Measurements from ENCODE around the gene B3GNT3.

The B3GNT3 gene

DNA sequence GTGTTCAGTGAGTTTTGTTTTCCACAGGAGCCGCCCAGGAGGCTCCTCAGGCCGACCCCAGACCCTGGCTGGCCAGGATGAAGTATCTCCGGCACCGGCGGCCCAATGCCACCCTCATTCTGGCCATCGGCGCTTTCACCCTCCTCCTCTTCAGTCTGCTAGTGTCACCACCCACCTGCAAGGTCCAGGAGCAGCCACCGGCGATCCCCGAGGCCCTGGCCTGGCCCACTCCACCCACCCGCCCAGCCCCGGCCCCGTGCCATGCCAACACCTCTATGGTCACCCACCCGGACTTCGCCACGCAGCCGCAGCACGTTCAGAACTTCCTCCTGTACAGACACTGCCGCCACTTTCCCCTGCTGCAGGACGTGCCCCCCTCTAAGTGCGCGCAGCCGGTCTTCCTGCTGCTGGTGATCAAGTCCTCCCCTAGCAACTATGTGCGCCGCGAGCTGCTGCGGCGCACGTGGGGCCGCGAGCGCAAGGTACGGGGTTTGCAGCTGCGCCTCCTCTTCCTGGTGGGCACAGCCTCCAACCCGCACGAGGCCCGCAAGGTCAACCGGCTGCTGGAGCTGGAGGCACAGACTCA, 12.9 kb downstream of the B3GNT3 start:
- TF ChIP-seq, protein P1, sequence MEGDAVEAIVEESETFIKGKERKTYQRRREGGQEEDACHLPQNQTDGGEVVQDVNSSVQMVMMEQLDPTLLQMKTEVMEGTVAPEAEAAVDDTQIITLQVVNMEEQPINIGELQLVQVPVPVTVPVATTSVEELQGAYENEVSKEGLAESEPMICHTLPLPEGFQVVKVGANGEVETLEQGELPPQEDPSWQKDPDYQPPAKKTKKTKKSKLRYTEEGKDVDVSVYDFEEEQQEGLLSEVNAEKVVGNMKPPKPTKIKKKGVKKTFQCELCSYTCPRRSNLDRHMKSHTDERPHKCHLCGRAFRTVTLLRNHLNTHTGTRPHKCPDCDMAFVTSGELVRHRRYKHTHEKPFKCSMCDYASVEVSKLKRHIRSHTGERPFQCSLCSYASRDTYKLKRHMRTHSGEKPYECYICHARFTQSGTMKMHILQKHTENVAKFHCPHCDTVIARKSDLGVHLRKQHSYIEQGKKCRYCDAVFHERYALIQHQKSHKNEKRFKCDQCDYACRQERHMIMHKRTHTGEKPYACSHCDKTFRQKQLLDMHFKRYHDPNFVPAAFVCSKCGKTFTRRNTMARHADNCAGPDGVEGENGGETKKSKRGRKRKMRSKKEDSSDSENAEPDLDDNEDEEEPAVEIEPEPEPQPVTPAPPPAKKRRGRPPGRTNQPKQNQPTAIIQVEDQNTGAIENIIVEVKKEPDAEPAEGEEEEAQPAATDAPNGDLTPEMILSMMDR (conservative IDR thresholded peaks at IDR 0.05; ENCODE audit: low read depth): no peak
- CTCF ChIA-PET: no interaction called here
- DNase-seq (ENCODE audit: low spot score): no peak
- POLR2A ChIA-PET (ENCODE audit: low non-redundant PET): no interaction called here
- no peak overlapping the region for H3K27ac ChIP-seq

DNA sequence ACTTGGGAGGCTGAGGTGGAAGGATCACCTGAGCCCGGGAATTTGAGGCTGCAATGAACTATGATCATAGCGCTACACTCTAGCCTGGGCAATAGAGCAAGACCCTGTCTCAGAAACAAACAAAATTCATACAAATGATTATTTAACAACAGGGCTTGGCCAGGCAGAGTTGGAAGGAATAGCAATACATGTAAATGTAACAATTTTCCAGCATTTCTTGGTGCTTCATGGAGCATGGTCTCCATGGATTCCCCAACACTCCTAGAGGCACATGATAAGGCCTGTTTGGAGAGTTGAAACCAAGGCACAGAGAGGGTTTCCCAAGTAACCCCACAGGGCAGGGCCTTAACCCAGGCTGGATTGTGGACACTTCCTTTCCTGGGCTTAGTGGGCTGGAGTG, 16.2 kb downstream of the B3GNT3 start:
- no peak overlapping the region for H3K27ac ChIP-seq
- TF ChIP-seq, protein P1 (conservative IDR thresholded peaks at IDR 0.05; ENCODE audit: low read depth): no peak
- DNase-seq (ENCODE audit: low spot score): no peak
- POLR2A ChIA-PET (ENCODE audit: low non-redundant PET): no interaction called here
- CTCF ChIA-PET: no interaction called here

DNA sequence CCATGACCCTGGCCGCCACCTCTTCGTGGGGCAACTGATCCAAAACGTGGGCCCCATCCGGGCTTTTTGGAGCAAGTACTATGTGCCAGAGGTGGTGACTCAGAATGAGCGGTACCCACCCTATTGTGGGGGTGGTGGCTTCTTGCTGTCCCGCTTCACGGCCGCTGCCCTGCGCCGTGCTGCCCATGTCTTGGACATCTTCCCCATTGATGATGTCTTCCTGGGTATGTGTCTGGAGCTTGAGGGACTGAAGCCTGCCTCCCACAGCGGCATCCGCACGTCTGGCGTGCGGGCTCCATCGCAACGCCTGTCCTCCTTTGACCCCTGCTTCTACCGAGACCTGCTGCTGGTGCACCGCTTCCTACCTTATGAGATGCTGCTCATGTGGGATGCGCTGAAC, 16.7 kb downstream of the B3GNT3 start:
- TF ChIP-seq, protein P1 (conservative IDR thresholded peaks at IDR 0.05; ENCODE audit: low read depth): no peak
- no peak for DNase-seq (ENCODE audit: low spot score)
- ChIA-PET CTCF (no interaction called here), POLR2A (ENCODE audit: low non-redundant PET) (interaction anchor here (0.7 kb wide), 1 partner anchor 14 kb away, joined by 3 read pairs; no protein-coding TSS in a partner anchor)
- no peak overlapping the region for H3K27ac ChIP-seq

DNA sequence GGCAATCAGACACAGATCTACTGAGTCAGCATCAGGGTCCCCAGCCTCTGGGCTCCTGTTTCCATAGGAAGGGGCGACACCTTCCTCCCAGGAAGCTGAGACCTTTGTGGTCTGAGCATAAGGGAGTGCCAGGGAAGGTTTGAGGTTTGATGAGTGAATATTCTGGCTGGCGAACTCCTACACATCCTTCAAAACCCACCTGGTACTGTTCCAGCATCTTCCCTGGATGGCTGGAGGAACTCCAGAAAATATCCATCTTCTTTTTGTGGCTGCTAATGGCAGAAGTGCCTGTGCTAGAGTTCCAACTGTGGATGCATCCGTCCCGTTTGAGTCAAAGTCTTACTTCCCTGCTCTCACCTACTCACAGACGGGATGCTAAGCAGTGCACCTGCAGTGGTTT, 17.2 kb downstream of the B3GNT3 start:
- ChIA-PET POLR2A (ENCODE audit: low non-redundant PET) (interaction anchor here (0.7 kb wide), 1 partner anchor 15 kb away, joined by 3 read pairs; no protein-coding TSS in a partner anchor), CTCF (no interaction called here)
- no peak overlapping the region for H3K27ac ChIP-seq
- DNase-seq (ENCODE audit: low spot score): no peak
- TF ChIP-seq, protein P1 (conservative IDR thresholded peaks at IDR 0.05; ENCODE audit: low read depth): no peak

DNA sequence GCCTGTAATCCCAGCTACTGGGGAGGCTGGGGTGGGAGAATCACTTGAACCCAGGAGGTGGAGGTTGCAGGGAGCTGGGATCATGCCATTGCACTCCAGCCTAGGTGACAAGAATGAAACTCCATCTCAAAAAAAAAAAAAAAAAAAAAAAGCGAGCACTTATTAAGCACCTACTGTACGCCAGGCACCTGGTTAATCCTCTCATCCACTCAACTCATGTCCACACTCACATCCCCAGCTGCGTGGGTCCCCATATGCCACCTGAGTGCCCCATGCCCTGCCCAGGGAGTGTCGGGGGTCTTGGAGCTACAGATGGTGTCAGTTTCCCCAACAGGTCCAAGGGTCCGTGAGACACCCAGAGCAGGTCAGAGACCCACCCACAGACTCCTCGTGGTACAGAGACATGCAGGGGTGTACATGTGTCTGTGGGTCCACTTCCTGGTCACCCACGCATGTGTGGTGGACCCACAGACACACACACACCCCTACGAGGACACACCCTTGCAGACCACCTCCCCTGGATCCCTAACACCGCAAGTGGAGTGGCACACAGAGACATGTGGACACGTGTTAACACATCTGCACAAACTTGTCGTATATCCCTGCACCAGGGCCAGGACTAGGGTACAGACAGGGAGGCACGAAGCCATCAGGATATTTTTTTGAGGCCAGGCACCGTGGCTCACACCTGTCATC, 22.9 kb downstream of the B3GNT3 start:
- no peak for DNase-seq (ENCODE audit: low spot score)
- H3K27ac ChIP-seq: no peak overlapping the region
- POLR2A ChIA-PET (ENCODE audit: low non-redundant PET): interaction anchor here (0.7 kb wide), 1 partner anchor 318 kb away, joined by 12 read pairs; no protein-coding TSS in a partner anchor
- TF ChIP-seq, protein P1 (conservative IDR thresholded peaks at IDR 0.05; ENCODE audit: low read depth): no peak
- CTCF ChIA-PET: interaction anchor here (0.7 kb wide), 2 partner anchors 53 to 322 kb away, joined by 3 to 5 read pairs; no protein-coding TSS in a partner anchor

DNA sequence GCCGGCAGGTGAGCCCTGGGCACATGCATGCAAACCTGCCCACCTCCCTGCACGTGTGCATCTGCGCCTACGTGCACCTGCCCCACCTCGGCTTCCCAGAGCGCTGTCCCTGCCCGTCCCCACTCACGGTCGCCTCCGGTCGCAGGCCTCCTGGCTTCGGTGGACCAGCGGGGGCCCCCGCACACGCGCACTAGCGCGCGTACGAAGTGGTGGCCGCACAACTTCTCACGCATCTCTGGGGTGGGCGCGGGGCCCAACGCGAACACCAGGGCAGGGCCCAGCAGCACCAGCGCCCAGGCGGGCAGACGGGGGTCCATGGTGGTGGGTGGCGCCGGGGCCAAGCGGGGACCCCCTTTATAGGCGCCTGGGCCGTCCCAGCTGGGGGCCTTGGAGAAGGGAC, 26.3 kb downstream of the B3GNT3 start, which contains the start of gene INSL3:
TSS of gene INSL3 (minus strand) at position 330 of the 400 bp plus-strand sequence. CDS start at position 317, 13 bp downstream.
- TF ChIP-seq, protein P1 (conservative IDR thresholded peaks at IDR 0.05; ENCODE audit: low read depth): no peak
- no peak for DNase-seq (ENCODE audit: low spot score)
- POLR2A ChIA-PET (ENCODE audit: low non-redundant PET): no interaction called here
- H3K27ac ChIP-seq: no peak within 1 kb of the TSS
- CTCF ChIA-PET: no interaction called here

Measured in RWPE1 (cell line).